OCI-LY1 (cell line): ENCODE measurements around the gene SNX14.
"Not testable (repeated sequence)": the region's sequence is repeated elsewhere in the genome, so short reads cannot be mapped to it uniquely, and the experiment has no call there.

Source experiments
- H2AFZ ChIP-seq: fragments of 200-600 bp; sonication (generic), shearing (Covaris generic); 2 replicates; pipeline ENCODE4 v1.6.0; 2014; ENCODE audit warnings: antibody characterized with exemption, mild to moderate bottlenecking, low read length
- H3F3A ChIP-seq: fragments of 200-600 bp; sonication (generic), shearing (Covaris generic); 2 replicates; pipeline ENCODE4 v1.6.0; 2014; ENCODE audit warnings: mild to moderate bottlenecking, antibody characterized with exemption, low read length, moderate library complexity; ENCODE audit not compliant: insufficient read depth
- H3K27ac ChIP-seq: fragments of 200-600 bp; sonication (generic); 2 replicates; pipeline ENCODE4 v1.5.1; 2014; ENCODE audit warnings: low read length, mixed run types, mild to moderate bottlenecking, low read depth; ENCODE audit not compliant: poor library complexity, severe bottlenecking
- H3K27me3 ChIP-seq: fragments of 200-600 bp; sonication (generic); 2 replicates; pipeline ENCODE4 v1.6.0; 2014; ENCODE audit warnings: antibody characterized with exemption, mild to moderate bottlenecking, low read length, moderate library complexity; ENCODE audit not compliant: insufficient read depth
- H3K36me3 ChIP-seq: fragments of 200-600 bp; sonication (generic); 2 replicates; pipeline ENCODE4 v1.6.1; 2014; ENCODE audit warnings: mild to moderate bottlenecking, antibody characterized with exemption, low read length, moderate library complexity, mixed read lengths; ENCODE audit not compliant: insufficient read depth
- H3K4me1 ChIP-seq: fragments of 200-600 bp; sonication (generic); 2 replicates; pipeline ENCODE4 v1.5.1; 2014; ENCODE audit warnings: mild to moderate bottlenecking, low read length, moderate library complexity; ENCODE audit not compliant: insufficient read depth, severe bottlenecking
- H3K4me2 ChIP-seq: fragments of 200-600 bp; sonication (generic), shearing (Covaris generic); 2 replicates; pipeline ENCODE4 v1.6.1; 2014; ENCODE audit warnings: low read length
- H3K4me3 ChIP-seq: fragments of 200-600 bp; sonication (generic); 2 replicates; pipeline ENCODE4 v1.5.1; 2014; ENCODE audit warnings: low read length, low read depth, mild to moderate bottlenecking, mixed read lengths; ENCODE audit not compliant: poor library complexity, severe bottlenecking
- H3K79me2 ChIP-seq: fragments of 200-600 bp; shearing (Covaris generic); 2 replicates; pipeline ENCODE4 v1.6.1; 2016; ENCODE audit warnings: mixed run types, low read length, mixed read lengths; ENCODE audit not compliant: insufficient read depth
- H3K9ac ChIP-seq: fragments of 200-600 bp; sonication (generic), shearing (Covaris generic); 2 replicates; pipeline ENCODE4 v1.6.1; 2014; ENCODE audit warnings: mild to moderate bottlenecking, low read length, mixed read lengths
- H3K9me2 ChIP-seq: fragments of 200-600 bp; sonication (generic), shearing (Covaris generic); 2 replicates; pipeline ENCODE4 v1.6.1; 2014; ENCODE audit warnings: low read depth, mild to moderate bottlenecking, low read length, mixed read lengths
- H3K9me3 ChIP-seq: fragments of 200-600 bp; shearing (Covaris generic); 2 replicates; pipeline ENCODE4 v1.6.1; 2014; ENCODE audit warnings: low read length, mixed read lengths
- H4K20me1 ChIP-seq: fragments of 200-600 bp; sonication (generic), shearing (Covaris generic); 2 replicates; pipeline ENCODE4 v1.6.0; 2016; ENCODE audit warnings: mild to moderate bottlenecking, low read length; ENCODE audit not compliant: insufficient read depth
- CTCF ChIP-seq: fragments of 200-600 bp; sonication (generic), shearing (Covaris generic); IDR thresholded peaks from 2 replicates; pipeline ENCODE4 v1.5.1; 2017; ENCODE audit warnings: mild to moderate bottlenecking, antibody characterized with exemption, low read length, moderate library complexity, mixed read lengths
- EZH2 ChIP-seq: fragments of 200-600 bp; sonication (generic), shearing (Covaris generic); IDR thresholded peaks from 2 replicates; pipeline ENCODE4 v1.8.0; 2017; ENCODE audit warnings: borderline replicate concordance, mixed run types, mild to moderate bottlenecking, antibody characterized with exemption, low read length, moderate library complexity, mixed read lengths

SNX14 gene

GRCh38 chr6:85585741-85586140 is 7.9 kb downstream of the SNX14 start:
- TF ChIP-seq CTCF (no peak), EZH2 (no peak)
- Histone ChIP-seq H3F3A (no peaks in the 10 kb centered on the region), H3K36me3 (peaks cover 24% of the 10 kb centered on the region), H3K27me3 (no peaks in the 10 kb centered on the region), H3K4me3 (no peak overlapping the region), H2AFZ (no peak overlapping the region), H3K27ac (no peak overlapping the region), H3K79me2 (peaks cover 48% of the 10 kb centered on the region), H3K9ac (no peak overlapping the region), H3K9me3 (peaks cover 16% of the 10 kb centered on the region; the same call in 1 of the 2 replicates), H3K9me2 (no peaks in the 10 kb centered on the region), H4K20me1 (no peaks in the 10 kb centered on the region), H3K4me1 (no peaks in the 10 kb centered on the region), H3K4me2 (no peak overlapping the region)

- not testable (repeated sequence) for H3K4me2 ChIP-seq, H3K27ac ChIP-seq, H3K4me3 ChIP-seq, H3K9me2 ChIP-seq, H3K9ac ChIP-seq, H3K4me1 ChIP-seq, H2AFZ ChIP-seq, H3K27me3 ChIP-seq, H3F3A ChIP-seq, H4K20me1 ChIP-seq
- Histone ChIP-seq H3K36me3 (peaks cover 16% of the 10 kb centered on the region; the same call in 1 of the 2 replicates), H3K79me2 (peaks cover 53% of the 10 kb centered on the region), H3K9me3 (peaks cover 13% of the 10 kb centered on the region; the same call in 1 of the 2 replicates)
Observed at GRCh38 chr6:85582832-85583231, 10.8 kb downstream of the SNX14 start.

- TF ChIP-seq CTCF, result no peak
- no peak for TF ChIP-seq EZH2
- Histone ChIP-seq H3F3A (no peaks in the 10 kb centered on the region), H2AFZ (no peak overlapping the region), H3K9me2 (no peaks in the 10 kb centered on the region), H3K4me2 (no peak overlapping the region), H4K20me1 (no peaks in the 10 kb centered on the region), H3K9ac (no peak overlapping the region), H3K9me3 (peaks cover 13% of the 10 kb centered on the region; the same call in 1 of the 2 replicates), H3K4me1 (no peaks in the 10 kb centered on the region), H3K27ac (no peak overlapping the region), H3K4me3 (no peak overlapping the region), H3K36me3 (peaks cover 8% of the 10 kb centered on the region; the same call in 1 of the 2 replicates), H3K27me3 (no peaks in the 10 kb centered on the region), H3K79me2 (peaks cover 53% of the 10 kb centered on the region)
Observed at GRCh38 chr6:85581572-85581971, 12.1 kb downstream of the SNX14 start.

- Histone ChIP-seq H3K4me1 (no peaks in the 10 kb centered on the region), H3K9me3 (peaks cover 11% of the 10 kb centered on the region; the same call in 1 of the 2 replicates), H3K4me2 (no peak overlapping the region), H2AFZ (no peak overlapping the region), H3K27ac (no peak overlapping the region), H3K9ac (no peak overlapping the region), H3K4me3 (no peak overlapping the region), H3F3A (no peaks in the 10 kb centered on the region), H3K27me3 (no peaks in the 10 kb centered on the region), H3K9me2 (no peaks in the 10 kb centered on the region), H3K79me2 (peaks cover 55% of the 10 kb centered on the region), H4K20me1 (no peaks in the 10 kb centered on the region), H3K36me3 (peaks cover 8% of the 10 kb centered on the region)
- TF ChIP-seq CTCF, result no peak
- no peak for TF ChIP-seq EZH2
Observed at GRCh38 chr6:85580878-85581267, 12.8 kb downstream of the SNX14 start.
